H9 (cell line): ENCODE data around the gene DCDC2. TPM values are rescaled to one million over a fixed set of nuclear protein-coding genes. Genes with fewer than 3 reads are reported as not detected.
"Not testable (repeated sequence)": the region's sequence is repeated elsewhere in the genome, so short reads cannot be mapped to it uniquely, and the experiment has no call there.

Source experiments
- DNase-seq: peaks from one replicate; pipeline ENCODE4 v3.0.0-alpha.2; 2017
- H2AFZ ChIP-seq: one replicate; pipeline ENCODE4 v1.6.1; 2013; ENCODE audit warnings: mild to moderate bottlenecking, low read length, control low read depth, moderate library complexity
- H2AK5ac ChIP-seq: 2 replicates; pipeline ENCODE4 v1.6.1; 2013; ENCODE audit warnings: low read length, control low read depth, mixed read lengths; ENCODE audit not compliant: insufficient read length
- H2BK120ac ChIP-seq: one replicate; pipeline ENCODE4 v1.6.1; 2013; ENCODE audit warnings: low read depth, mild to moderate bottlenecking, low read length, control low read depth, inconsistent platforms; ENCODE audit not compliant: poor library complexity, severe bottlenecking
- H2BK12ac ChIP-seq: 2 replicates; pipeline ENCODE4 v1.6.1; 2013; ENCODE audit warnings: low read length, control low read depth, mixed read lengths, low read depth; ENCODE audit not compliant: insufficient read length
- H2BK15ac ChIP-seq: 2 replicates; pipeline ENCODE4 v1.6.1; 2013; ENCODE audit warnings: low read depth, low read length, control low read depth
- H2BK20ac ChIP-seq: one replicate; pipeline ENCODE4 v1.6.1; 2013; ENCODE audit warnings: low read depth, mild to moderate bottlenecking, low read length, control low read depth, inconsistent platforms; ENCODE audit not compliant: poor library complexity, severe bottlenecking
- H2BK5ac ChIP-seq: 2 replicates; pipeline ENCODE4 v1.6.1; 2013; ENCODE audit warnings: low read length, control low read depth, mixed read lengths; ENCODE audit not compliant: insufficient read length
- H3K14ac ChIP-seq: 2 replicates; pipeline ENCODE4 v1.6.1; 2013; ENCODE audit warnings: low read length, control low read depth; ENCODE audit not compliant: insufficient read depth
- H3K18ac ChIP-seq: 2 replicates; pipeline ENCODE4 v1.6.1; 2013; ENCODE audit warnings: low read depth, mild to moderate bottlenecking, mixed read lengths, low read length, control low read depth; ENCODE audit not compliant: insufficient read length
- H3K23ac ChIP-seq: 2 replicates; pipeline ENCODE4 v1.6.1; 2013; ENCODE audit warnings: low read length, control low read depth, mixed read lengths, low read depth; ENCODE audit not compliant: insufficient read length
- H3K23me2 ChIP-seq: 2 replicates; pipeline ENCODE4 v1.6.1; 2013; ENCODE audit warnings: low read depth, mild to moderate bottlenecking, mixed read lengths, low read length, control low read depth; ENCODE audit not compliant: insufficient read length, poor library complexity, severe bottlenecking
- H3K27ac ChIP-seq: 2 replicates; pipeline ENCODE4 v1.5.1; 2013; ENCODE audit warnings: low read length, control low read depth, mixed read lengths, low read depth; ENCODE audit not compliant: insufficient read length
- H3K27me3 ChIP-seq: 2 replicates; pipeline ENCODE4 v1.6.1; 2013; ENCODE audit warnings: low read length, control low read depth, inconsistent platforms; ENCODE audit not compliant: insufficient read depth
- H3K4ac ChIP-seq: 2 replicates; pipeline ENCODE4 v1.6.1; 2013; ENCODE audit warnings: low read depth, mild to moderate bottlenecking, control low read depth, inconsistent platforms, low read length, moderate library complexity
- H3K4me1 ChIP-seq: 2 replicates; pipeline ENCODE4 v1.6.1; 2013; ENCODE audit warnings: low read length, control low read depth, inconsistent platforms; ENCODE audit not compliant: insufficient read depth
- H3K4me2 ChIP-seq: 2 replicates; pipeline ENCODE4 v1.6.1; 2013; ENCODE audit warnings: low read length, control low read depth, mixed read lengths; ENCODE audit not compliant: insufficient read length, insufficient read depth
- H3K56ac ChIP-seq: 2 replicates; pipeline ENCODE4 v1.6.1; 2013; ENCODE audit warnings: low read depth, mild to moderate bottlenecking, mixed read lengths, low read length, control low read depth; ENCODE audit not compliant: insufficient read length
- H3K79me1 ChIP-seq: 2 replicates; pipeline ENCODE4 v1.6.1; 2013; ENCODE audit warnings: low read depth, mild to moderate bottlenecking, moderate library complexity, low read length, control low read depth, inconsistent platforms; ENCODE audit not compliant: insufficient read depth, poor library complexity, severe bottlenecking
- H3K79me2 ChIP-seq: 2 replicates; pipeline ENCODE4 v1.6.1; 2013; ENCODE audit warnings: low read length, control low read depth, inconsistent platforms; ENCODE audit not compliant: insufficient read depth
- H3K9ac ChIP-seq: 2 replicates; pipeline ENCODE4 v1.6.1; 2013; ENCODE audit warnings: low read length, control low read depth, mixed read lengths; ENCODE audit not compliant: insufficient read length; ENCODE audit errors: extremely low read depth
- H3K9me3 ChIP-seq: one replicate; pipeline ENCODE4 v1.6.1; 2013; ENCODE audit warnings: low read depth, low read length, inconsistent platforms; ENCODE audit not compliant: control insufficient read depth
- H3T11ph ChIP-seq: one replicate; pipeline ENCODE4 v1.6.1; 2013; ENCODE audit warnings: mild to moderate bottlenecking, low read length, control low read depth, inconsistent platforms
- H4K20me1 ChIP-seq: one replicate; pipeline ENCODE4 v1.6.1; 2013; ENCODE audit not compliant: control insufficient read depth, insufficient read length, insufficient read depth
- H4K5ac ChIP-seq: 2 replicates; pipeline ENCODE4 v1.6.1; 2013; ENCODE audit warnings: low read depth, mild to moderate bottlenecking, mixed read lengths, low read length, control low read depth; ENCODE audit not compliant: insufficient read length
- H4K8ac ChIP-seq: replicated peaks from 2 replicates; pipeline ENCODE4 v1.6.1; 2013; ENCODE audit warnings: low read length, control low read depth, mixed read lengths, low read depth; ENCODE audit not compliant: insufficient read length
- H4K91ac ChIP-seq: 2 replicates; pipeline ENCODE4 v1.6.1; 2013; ENCODE audit warnings: low read depth, mild to moderate bottlenecking, moderate library complexity, mixed read lengths, low read length, control low read depth; ENCODE audit not compliant: insufficient read length
- H3K27ac Mint-ChIP-seq, 3 experiments: 2 replicates in 2 of 3; 3 replicates in 1 of 3; pipeline ENCODE4 v1.8.0; 2020 to 2021; ENCODE audit warnings: mixed read lengths in 3 of 3, mild to moderate bottlenecking in 1 of 3, moderate library complexity in 1 of 3
- H3K27me3 Mint-ChIP-seq: 2 replicates; pipeline ENCODE4 v1.8.0; 2021; ENCODE audit warnings: low read depth, mild to moderate bottlenecking, moderate library complexity, mixed read lengths
- H3K36me3 Mint-ChIP-seq, 3 experiments: 2 replicates in 2 of 3; 3 replicates in 1 of 3; pipeline ENCODE4 v1.8.0; 2020 to 2021; ENCODE audit warnings: low read depth in 3 of 3, mixed read lengths in 3 of 3; ENCODE audit not compliant: insufficient read depth in 1 of 3
- H3K4me1 Mint-ChIP-seq, 2 experiments: 2 replicates each; pipeline ENCODE4 v1.8.0; 2020; ENCODE audit warnings: mixed read lengths in 2 of 2
- H3K4me3 Mint-ChIP-seq, 2 experiments: 2 replicates in 1 of 2; 3 replicates in 1 of 2; pipeline ENCODE4 v1.8.0; 2020 to 2021; ENCODE audit warnings: mild to moderate bottlenecking in 2 of 2, mixed read lengths in 2 of 2, moderate library complexity in 1 of 2
- H3K9me3 Mint-ChIP-seq, 2 experiments: 2 replicates in 1 of 2; 3 replicates in 1 of 2; pipeline ENCODE4 v1.8.0; 2020; ENCODE audit warnings: mild to moderate bottlenecking in 2 of 2, mixed read lengths in 2 of 2, moderate library complexity in 1 of 2
- WGBS: extraction: QIAGEN DNeasy Blood & Tissue Kit; methylation state at CpG from one replicate; pipeline ENCODE4 v1.1.7; 2013; ENCODE audit warnings: missing lambda C conversion rate, low lambda C conversion rate, mixed read lengths; ENCODE audit not compliant: insufficient read length; ENCODE audit errors: extremely low coverage; 5-methylcytosine and 5-hydroxymethylcytosine counted together
- total RNA-seq: library from RNA; stranded (reverse); gene quantifications from 2 replicates; pipeline ENCODE4 v1.2.1, GENCODE V29; 2021

The DCDC2 gene
- total RNA-seq, 1 experiment from 2014 or later = 0.59 TPM

- not testable (repeated sequence) for H3K9me3 ChIP-seq, H3T11ph ChIP-seq, H2AFZ ChIP-seq, H3K27ac ChIP-seq, H3K4me2 ChIP-seq, H2BK15ac ChIP-seq, H2BK120ac ChIP-seq, H3K18ac ChIP-seq, H2BK12ac ChIP-seq, H4K8ac ChIP-seq, H2BK5ac ChIP-seq, H3K79me1 ChIP-seq, H4K91ac ChIP-seq, H3K27me3 ChIP-seq, H3K56ac ChIP-seq, H4K20me1 ChIP-seq, H3K4ac ChIP-seq, H3K4me1 Mint-ChIP-seq, H3K27ac Mint-ChIP-seq, H3K4me3 Mint-ChIP-seq, H3K23ac ChIP-seq, H2BK20ac ChIP-seq, H3K79me2 ChIP-seq, DNase-seq, H3K4me1 ChIP-seq, H3K9ac ChIP-seq, H3K9me3 Mint-ChIP-seq, H4K5ac ChIP-seq, H2AK5ac ChIP-seq, H3K14ac ChIP-seq, H3K36me3 Mint-ChIP-seq
- H3K23me2 ChIP-seq = peaks cover 13% of the 10 kb centered on the region
- WGBS = no CpG with 5 or more reads among the region's 5 CpGs
- peaks cover 10% of the 10 kb centered on the region for H3K27me3 Mint-ChIP-seq
Measured at GRCh38 chr6:24362363-24362762, 4.5 kb upstream of the DCDC2 start.
